Epidermal melanocyte (primary cell): ENCODE results near the gene CDK15.

Experiments
- DNase-seq: peaks from one replicate; pipeline ENCODE4 v3.0.0; 2011; ENCODE audit warnings: low spot score; ENCODE audit not compliant: insufficient read length

Gene CDK15

GRCh38 chr2:201908901-201909300 lies 102.6 kb downstream of the CDK15 start:
- no peak for DNase-seq

- no peak for DNase-seq
Measured at GRCh38 chr2:201909348-201909747, 103.0 kb downstream of the CDK15 start.

- DNase-seq = no peak
Measured at GRCh38 chr2:201909961-201910361, 103.6 kb downstream of the CDK15 start.

- DNase-seq = no peak
Measured at GRCh38 chr2:201911372-201911771, 105.0 kb downstream of the CDK15 start.

- no peak for DNase-seq
Measured at GRCh38 chr2:201913201-201913600, 106.9 kb downstream of the CDK15 start.

- DNase-seq = no peak
Measured at GRCh38 chr2:201915446-201915845, 109.1 kb downstream of the CDK15 start.

GRCh38 chr2:201916565-201916964 lies 110.2 kb downstream of the CDK15 start:
- DNase-seq = no peak

- DNase-seq = no peak
Measured at GRCh38 chr2:201918616-201919307, 112.4 kb downstream of the CDK15 start.

- no peak for DNase-seq
Measured at GRCh38 chr2:201919308-201919634, 112.9 kb downstream of the CDK15 start.

GRCh38 chr2:201923436-201924328 lies 117.3 kb downstream of the CDK15 start:
- DNase-seq = no peak

- no peak for DNase-seq
Measured at GRCh38 chr2:201924453-201924852, 118.1 kb downstream of the CDK15 start.

GRCh38 chr2:201925056-201925455 lies 118.7 kb downstream of the CDK15 start:
- DNase-seq = no peak

GRCh38 chr2:201926067-201926466 lies 119.7 kb downstream of the CDK15 start:
- DNase-seq = no peak

- no peak for DNase-seq
Measured at GRCh38 chr2:201928363-201928762, 122.0 kb downstream of the CDK15 start.

- peak; percentile 22 for DNase-seq
Measured at GRCh38 chr2:201929281-201930026, 123.1 kb downstream of the CDK15 start.

GRCh38 chr2:201930043-201930442 lies 123.7 kb downstream of the CDK15 start:
- DNase-seq = no peak

GRCh38 chr2:201930831-201931230 lies 124.5 kb downstream of the CDK15 start:
- no peak for DNase-seq

- peak; percentile 32 for DNase-seq
Measured at GRCh38 chr2:201931475-201931874, 125.1 kb downstream of the CDK15 start.

GRCh38 chr2:201931951-201932350 lies 125.6 kb downstream of the CDK15 start:
- DNase-seq = no peak

- no peak for DNase-seq
Measured at GRCh38 chr2:201932511-201932910, 126.2 kb downstream of the CDK15 start.

- no peak for DNase-seq
Measured at GRCh38 chr2:201933792-201934237, 127.5 kb downstream of the CDK15 start.

- DNase-seq = no peak
Measured at GRCh38 chr2:201936817-201937216, 130.5 kb downstream of the CDK15 start.
